NCI-H1436 treated with DMSO at 0.1 percent for 48 hours (cell line): ENCODE results near the gene MAPK8.

ENCODE experiments used
- DNase-seq: peaks from one replicate; lab custom pipeline; 2025; lab: John Stamatoyannopoulos, UW

The MAPK8 gene

GRCh38 chr10:48384699-48384982, 78.2 kb downstream of the MAPK8 start:
- no peak for DNase-seq

DNA sequence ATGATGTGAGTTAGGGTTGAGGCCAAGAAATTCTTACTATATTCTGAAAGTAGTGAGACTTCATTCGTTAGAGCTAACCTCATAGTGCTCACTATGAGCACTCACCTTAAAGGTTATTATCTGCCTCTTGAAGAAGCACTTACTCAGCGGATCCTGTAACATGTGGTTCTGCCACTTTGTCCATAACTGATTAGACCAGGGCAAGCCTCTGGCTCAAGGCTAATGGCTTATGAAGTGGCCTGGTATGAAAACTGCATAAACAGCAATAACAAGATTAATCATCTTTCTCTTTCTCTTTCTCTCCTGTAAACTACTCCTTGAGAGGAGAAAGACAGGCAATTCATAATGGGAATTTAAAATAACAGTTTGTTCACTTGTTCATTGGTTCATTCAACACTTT, 82.8 kb downstream of the MAPK8 start:
- no peak for DNase-seq

DNA sequence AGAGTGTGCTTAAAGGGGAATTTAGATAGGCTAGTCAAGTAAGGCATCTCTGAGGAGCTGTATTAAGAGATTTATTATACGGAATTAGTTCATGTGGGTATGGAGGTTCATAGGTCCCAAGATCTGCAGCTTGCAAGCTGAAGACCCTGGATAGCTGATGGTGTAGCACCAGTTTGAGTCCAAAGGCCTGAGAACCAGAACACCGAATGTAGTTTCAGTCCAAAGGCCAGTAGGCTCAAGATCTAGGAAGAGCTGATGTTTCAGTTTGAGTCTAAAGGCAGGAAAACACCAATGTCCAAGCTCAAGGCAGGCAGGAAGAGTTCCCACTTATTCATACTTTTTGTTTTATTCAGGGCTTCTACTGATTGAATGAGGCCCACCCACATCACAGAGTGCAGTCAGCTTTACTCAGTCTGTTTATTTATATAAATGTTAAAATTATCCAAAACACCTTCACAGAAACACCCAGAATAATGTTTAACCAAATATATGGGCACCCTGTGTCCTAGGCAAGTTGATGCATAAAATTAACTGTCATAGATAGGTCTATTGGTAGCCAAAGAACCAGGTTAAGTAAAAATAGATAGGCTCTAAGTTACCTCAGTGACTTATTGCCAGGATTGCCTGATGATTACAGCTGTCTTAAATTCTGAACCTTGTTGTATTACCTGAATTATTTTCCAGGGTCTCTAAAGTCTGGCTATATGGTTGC, 83.5 kb downstream of the MAPK8 start:
- DNase-seq: no peak

DNA sequence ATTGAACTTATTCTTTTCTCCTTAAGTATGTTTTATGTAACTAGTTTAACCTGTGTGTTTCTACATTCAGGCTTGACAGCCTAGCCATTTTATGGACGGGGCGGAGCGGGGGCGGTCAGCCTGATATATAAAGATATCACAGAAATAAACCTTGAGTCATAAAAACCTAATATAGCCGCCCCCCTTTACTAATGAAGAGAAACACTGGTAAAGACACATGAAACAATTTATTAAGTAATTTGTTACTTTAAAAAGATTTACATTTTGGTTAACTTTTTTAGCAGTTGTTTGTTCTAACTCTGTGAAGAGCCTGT, 84.0 kb downstream of the MAPK8 start:
- DNase-seq: no peak

DNA sequence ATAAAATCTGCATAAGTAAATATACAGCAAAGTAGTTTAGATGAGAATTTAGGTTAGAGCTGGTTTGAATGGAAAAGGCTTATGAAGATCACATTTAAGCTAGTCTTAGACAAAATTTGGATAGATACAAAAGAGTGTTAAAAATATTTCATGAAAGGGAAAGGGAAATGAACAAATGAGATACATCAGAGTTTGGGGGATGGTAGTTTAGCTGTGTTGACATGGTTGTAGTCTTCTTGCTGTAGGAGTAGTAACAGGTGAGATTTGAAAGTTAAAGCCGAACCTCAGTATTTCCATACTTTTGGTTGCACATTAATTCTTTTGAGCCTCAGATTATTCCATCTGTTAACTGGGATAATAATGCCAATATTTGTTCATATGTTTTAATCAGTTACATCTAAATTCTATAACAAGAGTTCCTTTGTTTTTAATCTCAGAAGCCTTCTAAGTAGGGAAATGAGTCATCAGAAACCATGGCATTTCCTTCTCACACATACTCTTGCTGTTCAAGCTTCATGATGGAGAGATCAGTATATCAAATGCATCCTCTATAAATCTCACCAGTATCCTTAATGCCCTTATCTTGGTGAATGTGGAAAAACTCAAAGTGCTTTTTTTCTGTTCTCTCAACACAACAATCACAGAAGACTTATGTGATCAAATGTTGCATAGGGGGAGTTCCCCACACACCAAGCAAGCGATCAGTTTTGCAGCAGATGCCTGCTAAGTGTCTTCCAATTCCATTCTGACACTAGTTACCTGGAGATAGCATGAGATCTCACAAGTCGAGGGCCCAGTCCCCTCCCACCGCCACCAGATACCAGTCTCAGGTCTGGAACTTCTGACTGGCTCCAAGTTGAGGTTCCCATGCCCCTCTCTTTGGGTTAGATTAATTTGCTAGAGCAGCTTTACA, 84.7 kb downstream of the MAPK8 start:
- DNase-seq: no peak

GRCh38 chr10:48391994-48392393, 85.5 kb downstream of the MAPK8 start:
- no peak for DNase-seq

DNA sequence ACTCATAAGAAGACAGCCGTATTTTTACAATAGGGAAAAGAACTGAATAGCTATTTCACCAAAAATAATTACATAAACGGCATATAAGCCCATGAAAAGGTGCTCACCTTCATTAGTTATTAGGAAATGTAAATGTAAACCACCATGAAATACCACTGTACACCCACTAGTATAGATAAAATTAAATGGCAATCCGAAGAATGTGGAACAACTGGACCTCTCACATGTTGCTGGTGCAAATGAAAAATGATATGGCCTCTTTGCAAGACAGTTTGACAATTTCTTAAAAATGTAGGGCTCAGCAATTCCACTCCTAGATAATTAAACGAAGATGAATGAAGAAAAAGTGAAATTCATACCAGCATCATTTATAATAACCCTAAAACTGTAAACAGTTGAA, 91.8 kb downstream of the MAPK8 start:
- no peak for DNase-seq

DNA sequence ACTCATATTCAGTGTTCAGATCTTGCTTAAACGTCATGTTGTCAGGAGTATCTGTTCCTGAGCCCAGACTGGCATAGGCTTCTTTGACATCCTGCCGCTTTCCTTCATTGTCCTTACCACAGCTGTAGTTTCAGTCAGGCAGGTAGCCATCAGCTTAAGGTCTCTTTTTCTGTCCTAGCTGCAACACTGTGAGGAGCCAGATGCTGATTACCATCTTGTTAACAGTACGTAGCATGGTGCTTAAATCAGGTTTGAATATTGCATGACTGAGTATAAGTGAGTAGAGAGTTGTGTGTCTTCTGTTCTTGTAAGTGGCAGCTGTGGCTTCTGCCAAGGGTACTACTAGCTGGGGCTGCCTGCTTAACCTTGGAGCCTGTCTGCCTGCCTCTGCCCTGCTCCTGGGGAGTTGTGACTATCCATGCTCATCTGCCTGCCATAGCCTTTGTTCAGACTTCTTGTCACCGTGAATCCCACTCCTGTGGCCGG, 92.6 kb downstream of the MAPK8 start:
- DNase-seq: no peak

- no peak for DNase-seq
These were observed 93.1 kb downstream of the MAPK8 start for GRCh38 chr10:48399551-48399950.

- DNase-seq: no peak
These were observed 93.8 kb downstream of the MAPK8 start for GRCh38 chr10:48400129-48400849.

GRCh38 chr10:48400850-48401220, 94.4 kb downstream of the MAPK8 start:
- no peak for DNase-seq

- DNase-seq: no peak
These were observed 98.2 kb downstream of the MAPK8 start for GRCh38 chr10:48404646-48405045.

DNA sequence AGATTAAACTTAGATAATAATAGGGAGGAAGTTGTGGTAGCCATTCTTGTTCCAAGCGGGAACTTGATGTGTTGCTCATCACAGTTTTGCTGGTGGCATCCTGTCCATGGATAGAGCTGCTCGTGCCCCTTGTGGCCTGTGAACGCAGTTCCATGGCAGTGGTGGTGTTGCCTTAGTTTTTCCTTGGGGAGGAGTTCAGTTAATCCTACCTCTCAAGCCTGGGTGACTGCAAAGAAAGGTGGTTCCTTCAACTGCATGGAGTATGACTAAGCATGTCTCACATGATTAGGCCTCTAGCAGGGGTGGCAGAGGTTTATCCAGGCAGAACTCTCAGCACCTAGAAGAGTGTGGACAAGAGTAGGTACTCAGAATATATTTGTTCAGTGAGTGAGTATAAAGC, 99.7 kb downstream of the MAPK8 start:
- no peak for DNase-seq

GRCh38 chr10:48406658-48407057, 100.2 kb downstream of the MAPK8 start:
- no peak for DNase-seq

DNA sequence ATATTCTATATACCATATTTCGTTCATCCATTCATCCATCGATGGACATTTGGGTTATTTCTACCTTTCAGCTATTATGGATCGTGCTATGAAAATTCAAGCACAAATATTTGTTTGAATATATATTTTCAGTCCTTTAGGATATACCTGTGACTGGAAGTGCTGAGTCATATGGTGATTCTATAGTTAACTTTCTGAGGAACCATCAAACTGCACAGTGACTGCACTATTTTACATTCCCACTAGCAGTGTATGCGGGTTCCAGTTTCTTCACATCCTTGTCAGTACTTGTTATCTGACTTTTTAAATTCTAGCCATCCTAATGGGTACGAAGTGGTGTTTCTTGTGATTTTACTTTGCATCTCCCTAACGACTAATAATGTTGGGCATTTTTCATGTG, 104.0 kb downstream of the MAPK8 start:
- DNase-seq: no peak

GRCh38 chr10:48411510-48411909, 105.0 kb downstream of the MAPK8 start:
- no peak for DNase-seq

GRCh38 chr10:48412081-48412480, 105.6 kb downstream of the MAPK8 start:
- no peak for DNase-seq

DNA sequence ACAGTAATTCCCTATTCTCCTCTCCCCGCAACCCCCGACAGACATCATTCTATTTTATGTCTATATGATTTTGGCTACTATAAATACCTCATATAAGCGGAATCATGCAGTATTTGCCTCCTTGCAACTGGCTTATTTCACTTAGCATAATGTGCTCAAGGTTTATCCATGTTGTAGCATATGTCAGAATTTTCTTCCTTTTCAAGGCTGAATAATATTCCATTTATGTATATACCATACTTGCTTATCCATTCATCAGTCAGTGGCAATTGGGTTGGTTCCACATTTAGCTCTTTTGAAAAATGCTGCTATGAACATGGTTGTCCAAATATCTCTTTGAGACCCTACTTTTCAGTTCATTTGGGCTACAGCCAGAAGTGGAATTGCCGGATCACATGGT, 106.5 kb downstream of the MAPK8 start:
- no peak for DNase-seq

DNA sequence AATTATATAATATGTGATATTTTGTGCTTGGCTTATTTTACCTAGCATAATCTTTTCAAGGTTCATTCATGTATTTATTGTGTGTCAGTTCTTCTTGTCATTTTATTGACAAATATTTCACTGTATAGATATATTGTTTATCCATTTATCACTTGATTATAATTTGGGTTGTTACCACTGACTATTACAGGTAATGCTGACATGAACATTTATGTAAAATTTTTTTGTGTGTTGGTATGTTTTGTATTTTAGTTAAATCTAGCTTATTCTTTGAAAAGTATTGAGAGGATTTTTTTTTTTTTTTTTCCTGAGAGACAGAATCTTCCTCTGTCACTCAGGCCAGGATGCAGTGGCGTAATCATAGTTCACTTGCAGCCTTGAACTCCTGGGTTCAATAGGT, 107.7 kb downstream of the MAPK8 start:
- DNase-seq: no peak

GRCh38 chr10:48414778-48415177, 108.3 kb downstream of the MAPK8 start:
- no peak for DNase-seq

DNA sequence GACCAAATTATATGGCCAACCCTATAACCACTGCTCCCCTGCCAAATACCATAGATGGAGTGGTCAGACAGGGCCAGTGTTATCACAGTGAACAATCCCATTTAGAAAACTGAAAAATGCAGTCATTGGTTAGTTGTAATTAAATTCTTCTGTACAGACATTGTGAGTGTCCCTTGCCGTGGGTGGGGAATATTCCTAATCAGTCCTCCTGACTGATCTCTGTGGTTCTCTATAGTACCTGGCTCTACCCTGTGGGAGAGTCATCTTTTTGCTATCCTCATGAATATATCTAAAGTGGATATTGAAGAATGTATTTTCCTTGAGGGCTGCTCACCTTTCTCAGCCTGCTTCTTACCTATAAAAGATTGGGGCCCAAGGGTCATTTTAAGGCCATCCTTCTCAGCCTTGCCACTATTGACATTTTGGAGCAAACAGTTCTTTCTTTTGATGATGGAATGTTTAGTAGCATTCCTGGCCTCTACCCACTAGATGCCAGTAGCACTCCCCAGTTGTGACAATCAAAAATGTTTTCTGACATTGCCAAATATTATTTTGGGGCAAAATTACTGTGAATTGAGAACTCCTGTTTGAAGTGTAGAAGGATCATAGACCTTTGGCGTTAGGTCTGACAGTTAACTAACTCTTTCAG, 110.2 kb downstream of the MAPK8 start:
- DNase-seq: no peak

- DNase-seq: no peak
These were observed 110.9 kb downstream of the MAPK8 start for GRCh38 chr10:48417374-48417773.
